SK-N-MC (cell line): Measurements from ENCODE around the gene TRAPPC3.
"Not testable (repeated sequence)": the region's sequence is repeated elsewhere in the genome, so short reads cannot be mapped to it uniquely, and the experiment has no call there.

ENCODE experiments used
- EZH2 ChIP-seq: fragments of 200-600 bp; sonication (generic); IDR thresholded peaks from one replicate; pipeline ENCODE4 v1.6.1; 2017; ENCODE audit warnings: antibody characterized with exemption
- FOXP2 ChIP-seq: optimal IDR thresholded peaks from 2 replicates; pipeline ENCODE3; 2011; ENCODE audit warnings: mild to moderate bottlenecking, moderate library complexity; ENCODE audit not compliant: insufficient read depth; ENCODE audit errors: extremely low read length, control extremely low read depth
- POLR2AphosphoS5 ChIP-seq: IDR thresholded peaks from 2 replicates; pipeline ENCODE4 v1.6.1; 2012; ENCODE audit warnings: mild to moderate bottlenecking, low read depth, low read length, borderline replicate concordance

- not testable (repeated sequence) for TF ChIP-seq POLR2AphosphoS5, EZH2, FOXP2
These were observed 9.6 kb upstream of the TRAPPC3 start for GRCh38 chr1:36158827-36159252.
